Vagina (tissue), 2 donors: ENCODE measurements around the gene DOCK1. TPM values are rescaled to one million over a fixed set of nuclear protein-coding genes. Genes with fewer than 3 reads are reported as not detected.

Source experiments
- DNase-seq, 2 donors: peaks; one replicate each; pipeline ENCODE4 v3.0.0-alpha.2; 2017; ENCODE audit errors: extremely low spot score in 2 of 2
- H3K27ac ChIP-seq: fragments of 200-600 bp; sonication (generic); one replicate; pipeline ENCODE4 v1.5.1; 2019
- H3K27me3 ChIP-seq: fragments of 200-600 bp; sonication (generic); one replicate; pipeline ENCODE4 v1.5.1; 2019
- H3K36me3 ChIP-seq, 2 donors: fragments of 200-600 bp; sonication (generic); one replicate each; pipeline ENCODE4 v1.5.1; 2017 to 2019
- H3K4me1 ChIP-seq: fragments of 200-600 bp; sonication (generic); one replicate; pipeline ENCODE4 v1.5.1; 2019
- H3K4me3 ChIP-seq, 2 donors: fragments of 200-600 bp; sonication (generic); 1 replicate in 1 of 2; 2 replicates in 1 of 2; pipeline ENCODE4 v1.5.1; 2016 to 2019
- H3K9me3 ChIP-seq: fragments of 200-600 bp; sonication (generic); one replicate; pipeline ENCODE4 v1.5.1; 2019
- CTCF ChIP-seq, 3 experiments: fragments of 450-650 bp in 2 of 3; fragments of 200-600 bp in 1 of 3; sonication (generic) in 1 of 3; IDR thresholded peaks; one replicate each; pipeline ENCODE4 v1.5.1; 2017 to 2019; ENCODE audit warnings: antibody characterized with exemption in 3 of 3, mild to moderate bottlenecking in 2 of 3, moderate library complexity in 2 of 3
- POLR2A ChIP-seq, 2 donors: fragments of 450-650 bp; IDR thresholded peaks; one replicate each; pipeline ENCODE4 v1.6.1; 2017; ENCODE audit warnings: antibody characterized with exemption in 2 of 2, mild to moderate bottlenecking in 2 of 2, moderate library complexity in 2 of 2
- POLR2AphosphoS5 ChIP-seq, 2 donors: sonication (generic); formaldehyde crosslinking; IDR thresholded peaks; one replicate each; pipeline ENCODE4 v1.9.0; 2017; ENCODE audit warnings: antibody characterized with exemption in 2 of 2, mild to moderate bottlenecking in 2 of 2, low read depth in 1 of 2; ENCODE audit not compliant: insufficient read depth in 1 of 2
- intact Hi-C: fragments of 100-400 bp; cut with DNase I; formaldehyde crosslinking; loops from one replicate; pipeline ENCODE4 v1.15.1; 2023
- total RNA-seq: library from RNA; depleted of rRNA; stranded (reverse); fragments of >200 nt; gene quantifications from one replicate; pipeline ENCODE4 v1.2.3, GENCODE V29; 2016

Gene DOCK1
- total RNA-seq, 1 donor from 2014 or later, result 64.6 TPM

GRCh38 chr10:127186813-127187212, 281.6 kb downstream of the DOCK1 start:
- TF ChIP-seq POLR2AphosphoS5 (IDR thresholded peaks at IDR 0.05; ENCODE audit: insufficient read depth in 1 of 2, low read depth in 1 of 2) (no peak), POLR2A (IDR thresholded peaks at IDR 0.05) (no peak), CTCF (IDR thresholded peaks at IDR 0.05) (no peak)
- Histone ChIP-seq H3K4me1 (no peaks in the 10 kb centered on the region), H3K4me3 (no peak overlapping the region)

GRCh38 chr10:127189226-127189625, 284.0 kb downstream of the DOCK1 start:
- intact Hi-C loops, result no loop called here
- DNase-seq, result no peak

More at GRCh38 chr10:127186813-127187212, 281.6 kb downstream of the DOCK1 start:
- intact Hi-C loops, result no loop called here
- no peak for DNase-seq
- no peak overlapping the region for H3K27ac ChIP-seq
- H3K9me3 ChIP-seq, result no peaks in the 10 kb centered on the region
- no peaks in the 10 kb centered on the region for H3K27me3 ChIP-seq
- H3K36me3 ChIP-seq, result no peaks in the 10 kb centered on the region

DNA sequence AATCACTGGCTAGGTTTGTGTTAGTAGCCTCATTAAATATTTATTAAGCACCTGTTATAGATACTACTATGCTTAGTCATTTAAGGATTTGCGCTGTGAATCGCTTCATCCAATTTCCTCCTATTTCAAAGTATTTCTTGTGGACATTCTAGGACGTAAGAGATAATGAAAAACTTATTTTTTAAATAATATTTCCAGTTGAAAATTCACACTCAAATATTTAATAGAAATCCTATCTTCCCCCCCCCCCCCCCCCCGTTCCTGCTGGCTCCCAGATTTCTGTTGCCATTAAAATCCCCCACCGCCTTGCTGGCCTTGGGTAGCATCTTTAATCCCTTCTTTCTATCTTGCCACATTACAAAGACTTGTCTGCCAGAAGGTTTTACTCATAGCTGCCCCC, 285.2 kb downstream of the DOCK1 start:
- no peaks in the 10 kb centered on the region for H3K36me3 ChIP-seq
- TF ChIP-seq POLR2A (IDR thresholded peaks at IDR 0.05) (no peak), CTCF (IDR thresholded peaks at IDR 0.05) (no peak), POLR2AphosphoS5 (IDR thresholded peaks at IDR 0.05; ENCODE audit: insufficient read depth in 1 of 2, low read depth in 1 of 2) (no peak)
- H3K27ac ChIP-seq, result no peak overlapping the region
- H3K4me3 ChIP-seq, result no peak overlapping the region
- H3K27me3 ChIP-seq, result no peaks in the 10 kb centered on the region
- DNase-seq, result no peak
- intact Hi-C loops, result no loop called here
- H3K4me1 ChIP-seq, result peaks cover 14% of the 10 kb centered on the region
- H3K9me3 ChIP-seq, result no peaks in the 10 kb centered on the region

More at GRCh38 chr10:127189226-127189625, 284.0 kb downstream of the DOCK1 start:
- no peak for TF ChIP-seq POLR2AphosphoS5 (IDR thresholded peaks at IDR 0.05; ENCODE audit: insufficient read depth in 1 of 2, low read depth in 1 of 2)
- no peak for TF ChIP-seq CTCF (IDR thresholded peaks at IDR 0.05)
- TF ChIP-seq POLR2A (IDR thresholded peaks at IDR 0.05), result no peak
- Histone ChIP-seq H3K4me1 (peaks cover 2% of the 10 kb centered on the region), H3K9me3 (no peaks in the 10 kb centered on the region), H3K27ac (no peak overlapping the region), H3K27me3 (no peaks in the 10 kb centered on the region), H3K36me3 (no peaks in the 10 kb centered on the region), H3K4me3 (no peak overlapping the region)

GRCh38 chr10:127193125-127193524, 287.9 kb downstream of the DOCK1 start:
- intact Hi-C loops, result no loop called here
- no peak overlapping the region for H3K4me3 ChIP-seq
- H3K9me3 ChIP-seq, result no peaks in the 10 kb centered on the region
- DNase-seq, result no peak
- no peaks in the 10 kb centered on the region for H3K27me3 ChIP-seq
- no peak overlapping the region for H3K27ac ChIP-seq
- no peaks in the 10 kb centered on the region for H3K36me3 ChIP-seq
- peaks cover 18% of the 10 kb centered on the region for H3K4me1 ChIP-seq
- TF ChIP-seq CTCF (IDR thresholded peaks at IDR 0.05), result no peak
- no peak for TF ChIP-seq POLR2A (IDR thresholded peaks at IDR 0.05)
- no peak for TF ChIP-seq POLR2AphosphoS5 (IDR thresholded peaks at IDR 0.05; ENCODE audit: insufficient read depth in 1 of 2, low read depth in 1 of 2)

GRCh38 chr10:127194111-127194510, 288.9 kb downstream of the DOCK1 start:
- no peak overlapping the region for H3K4me3 ChIP-seq
- H3K27me3 ChIP-seq, result no peaks in the 10 kb centered on the region
- DNase-seq, result no peak
- H3K4me1 ChIP-seq, result peaks cover 18% of the 10 kb centered on the region
- no peaks in the 10 kb centered on the region for H3K9me3 ChIP-seq
- no peaks in the 10 kb centered on the region for H3K36me3 ChIP-seq
- H3K27ac ChIP-seq, result no peak overlapping the region
- intact Hi-C loops, result no loop called here
- TF ChIP-seq CTCF (IDR thresholded peaks at IDR 0.05) (no peak), POLR2A (IDR thresholded peaks at IDR 0.05) (no peak), POLR2AphosphoS5 (IDR thresholded peaks at IDR 0.05; ENCODE audit: insufficient read depth in 1 of 2, low read depth in 1 of 2) (no peak)
